Measurements from ENCODE around the gene GPATCH2L. TPM values are rescaled to one million over a fixed set of nuclear protein-coding genes. Genes with fewer than 3 reads are reported as not detected.

Gene GPATCH2L
- total RNA-seq, 1 donor from 2014 or later = 71.5 TPM

- no peak for DNase-seq (ENCODE audit: low spot score)
Measured at GRCh38 chr14:76196980-76197695, 45.4 kb downstream of the GPATCH2L start.

- no peak for DNase-seq (ENCODE audit: low spot score)
Measured at GRCh38 chr14:76201162-76201561, 49.4 kb downstream of the GPATCH2L start.

- DNase-seq (ENCODE audit: low spot score) = peak; percentile 87
Measured at GRCh38 chr14:76203086-76204001, 51.6 kb downstream of the GPATCH2L start.

GRCh38 chr14:76204461-76205230 is 52.9 kb downstream of the GPATCH2L start:
- peak; percentile 85 for DNase-seq (ENCODE audit: low spot score)

GRCh38 chr14:76205708-76206107 is 54.0 kb downstream of the GPATCH2L start:
- no peak for DNase-seq (ENCODE audit: low spot score)

GRCh38 chr14:76208340-76208739 is 56.6 kb downstream of the GPATCH2L start:
- DNase-seq (ENCODE audit: low spot score) = no peak

- DNase-seq (ENCODE audit: low spot score) = no peak
Measured at GRCh38 chr14:76212242-76212641, 60.5 kb downstream of the GPATCH2L start.

- DNase-seq (ENCODE audit: low spot score) = no peak
Measured at GRCh38 chr14:76217179-76217578, 65.5 kb downstream of the GPATCH2L start.

GRCh38 chr14:76218662-76219061 is 66.9 kb downstream of the GPATCH2L start:
- no peak for DNase-seq (ENCODE audit: low spot score)

- DNase-seq (ENCODE audit: low spot score) = no peak
Measured at GRCh38 chr14:76219873-76220272, 68.2 kb downstream of the GPATCH2L start.

- peak; percentile 49 for DNase-seq (ENCODE audit: low spot score)
Measured at GRCh38 chr14:76227450-76228050, 75.8 kb downstream of the GPATCH2L start.

GRCh38 chr14:76228138-76228537 is 76.4 kb downstream of the GPATCH2L start:
- DNase-seq (ENCODE audit: low spot score) = no peak

- no peak for DNase-seq (ENCODE audit: low spot score)
Measured at GRCh38 chr14:76232800-76233199, 81.1 kb downstream of the GPATCH2L start.

GRCh38 chr14:76235628-76236027 is 83.9 kb downstream of the GPATCH2L start:
- no peak for DNase-seq (ENCODE audit: low spot score)

- no peak for DNase-seq (ENCODE audit: low spot score)
Measured at GRCh38 chr14:76236172-76237130, 84.7 kb downstream of the GPATCH2L start.

GRCh38 chr14:76237349-76237990 is 85.7 kb downstream of the GPATCH2L start:
- DNase-seq (ENCODE audit: low spot score) = no peak

GRCh38 chr14:76245097-76245496 is 93.4 kb downstream of the GPATCH2L start:
- no peak for DNase-seq (ENCODE audit: low spot score)

- no peak for DNase-seq (ENCODE audit: low spot score)
Measured at GRCh38 chr14:76250302-76250701, 98.6 kb downstream of the GPATCH2L start.

- DNase-seq (ENCODE audit: low spot score) = no peak
Measured at GRCh38 chr14:76252471-76252870, 100.7 kb downstream of the GPATCH2L start.

GRCh38 chr14:76253111-76253510 is 101.4 kb downstream of the GPATCH2L start:
- DNase-seq (ENCODE audit: low spot score) = no peak
